Parathyroid adenoma (tissue), 2 donors: ENCODE results near the gene NHS.

Source experiments
- H2AFZ ChIP-seq: fragments of 300-600 bp; sonication (generic); one replicate; pipeline ENCODE4 v1.7.0; 2017; ENCODE audit warnings: antibody characterized with exemption, mild to moderate bottlenecking
- H3K27ac ChIP-seq: fragments of 300-600 bp; sonication (generic); one replicate; pipeline ENCODE4 v1.7.0; 2017
- H3K27me3 ChIP-seq: fragments of 300-600 bp; sonication (generic); one replicate; pipeline ENCODE4 v1.7.0; 2017; ENCODE audit warnings: low read length; ENCODE audit not compliant: control insufficient read depth, insufficient read depth
- H3K36me3 ChIP-seq: fragments of 300-600 bp; sonication (generic); one replicate; pipeline ENCODE4 v1.7.0; 2017; ENCODE audit warnings: low read length; ENCODE audit not compliant: control insufficient read depth, insufficient read depth
- H3K4me1 ChIP-seq: fragments of 300-600 bp; sonication (generic); one replicate; pipeline ENCODE4 v1.7.0; 2017; ENCODE audit warnings: control low read depth
- H3K4me2 ChIP-seq: fragments of 300-600 bp; sonication (generic); one replicate; pipeline ENCODE4 v1.7.0; 2017; ENCODE audit warnings: low read length
- H3K4me3 ChIP-seq: fragments of 300-600 bp; sonication (generic); one replicate; pipeline ENCODE4 v1.7.0; 2017; ENCODE audit warnings: low read depth, low read length
- H3K79me2 ChIP-seq: fragments of 300-600 bp; sonication (generic); one replicate; pipeline ENCODE4 v1.7.0; 2017; ENCODE audit warnings: control low read depth
- H3K9ac ChIP-seq: fragments of 300-600 bp; sonication (generic); one replicate; pipeline ENCODE4 v1.7.0; 2017; ENCODE audit warnings: mild to moderate bottlenecking
- H3K9me3 ChIP-seq: fragments of 300-600 bp; sonication (generic); one replicate; pipeline ENCODE4 v1.7.0; 2017; ENCODE audit warnings: low read length; ENCODE audit not compliant: control insufficient read depth
- TF ChIP-seq, protein P1 (sequence below): fragments of 300-600 bp; sonication (generic); IDR thresholded peaks from one replicate; pipeline ENCODE4 v1.7.0; 2017; ENCODE audit warnings: antibody characterized with exemption, mild to moderate bottlenecking
- donor health status: primary hyperparathyroidism.

Gene NHS

DNA sequence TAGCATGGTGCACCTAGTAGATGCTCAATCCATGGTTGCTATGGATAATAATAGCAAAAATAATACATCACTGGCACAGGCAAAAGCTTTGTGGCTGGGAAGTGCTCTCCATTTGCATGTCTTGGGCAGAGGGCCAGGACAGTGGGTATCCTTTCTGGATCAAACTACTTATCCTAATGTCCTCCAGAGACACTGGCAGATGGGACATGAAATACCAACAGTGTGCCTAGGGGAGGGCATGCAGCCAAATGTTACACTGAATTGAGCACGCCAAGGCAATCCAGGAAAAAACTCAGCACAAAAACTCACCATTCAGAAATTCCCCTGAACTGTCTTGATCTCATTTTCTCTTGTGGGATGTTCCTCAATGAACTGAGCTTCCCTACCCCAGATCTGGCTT is 263.7 kb downstream of the NHS start:
- H3K27me3 ChIP-seq: no peaks in the 10 kb centered on the region
- peaks cover 2% of the 10 kb centered on the region for H3K4me1 ChIP-seq
- no peak overlapping the region for H3K9ac ChIP-seq
- H3K4me2 ChIP-seq: no peak overlapping the region
- H3K27ac ChIP-seq: no peak overlapping the region
- H3K36me3 ChIP-seq: no peaks in the 10 kb centered on the region
- no peaks in the 10 kb centered on the region for H3K79me2 ChIP-seq
- no peak overlapping the region for H2AFZ ChIP-seq
- no peak overlapping the region for H3K4me3 ChIP-seq
- TF ChIP-seq, protein P1, sequence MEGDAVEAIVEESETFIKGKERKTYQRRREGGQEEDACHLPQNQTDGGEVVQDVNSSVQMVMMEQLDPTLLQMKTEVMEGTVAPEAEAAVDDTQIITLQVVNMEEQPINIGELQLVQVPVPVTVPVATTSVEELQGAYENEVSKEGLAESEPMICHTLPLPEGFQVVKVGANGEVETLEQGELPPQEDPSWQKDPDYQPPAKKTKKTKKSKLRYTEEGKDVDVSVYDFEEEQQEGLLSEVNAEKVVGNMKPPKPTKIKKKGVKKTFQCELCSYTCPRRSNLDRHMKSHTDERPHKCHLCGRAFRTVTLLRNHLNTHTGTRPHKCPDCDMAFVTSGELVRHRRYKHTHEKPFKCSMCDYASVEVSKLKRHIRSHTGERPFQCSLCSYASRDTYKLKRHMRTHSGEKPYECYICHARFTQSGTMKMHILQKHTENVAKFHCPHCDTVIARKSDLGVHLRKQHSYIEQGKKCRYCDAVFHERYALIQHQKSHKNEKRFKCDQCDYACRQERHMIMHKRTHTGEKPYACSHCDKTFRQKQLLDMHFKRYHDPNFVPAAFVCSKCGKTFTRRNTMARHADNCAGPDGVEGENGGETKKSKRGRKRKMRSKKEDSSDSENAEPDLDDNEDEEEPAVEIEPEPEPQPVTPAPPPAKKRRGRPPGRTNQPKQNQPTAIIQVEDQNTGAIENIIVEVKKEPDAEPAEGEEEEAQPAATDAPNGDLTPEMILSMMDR: no peak
- H3K9me3 ChIP-seq: no peaks in the 10 kb centered on the region

DNA sequence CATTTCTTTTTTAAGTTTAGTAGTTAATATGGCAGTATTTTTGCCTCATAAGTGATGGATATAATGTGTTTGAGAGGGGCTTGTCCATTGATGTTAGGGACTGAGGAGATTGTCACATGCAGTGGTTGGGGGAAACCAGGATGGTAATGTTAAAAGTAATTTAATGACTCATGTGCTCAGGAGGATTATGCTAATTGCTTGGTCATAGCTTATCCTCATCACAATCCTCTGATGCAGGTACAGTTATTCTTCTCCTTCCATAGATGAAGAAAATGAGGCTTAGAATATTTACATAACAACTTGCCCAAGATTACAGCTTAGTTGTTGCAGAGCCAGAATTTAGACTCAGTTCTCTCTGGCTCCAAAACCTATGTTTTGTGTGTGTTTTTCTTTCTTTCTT is 267.9 kb downstream of the NHS start:
- Histone ChIP-seq H3K79me2 (peaks cover 2% of the 10 kb centered on the region), H3K4me1 (no peaks in the 10 kb centered on the region), H3K27me3 (no peaks in the 10 kb centered on the region), H3K9me3 (no peaks in the 10 kb centered on the region), H3K27ac (no peak overlapping the region), H3K9ac (no peak overlapping the region), H3K4me2 (no peak overlapping the region), H3K36me3 (no peaks in the 10 kb centered on the region), H3K4me3 (no peak overlapping the region), H2AFZ (no peak overlapping the region)
- TF ChIP-seq, protein P1: no peak

DNA sequence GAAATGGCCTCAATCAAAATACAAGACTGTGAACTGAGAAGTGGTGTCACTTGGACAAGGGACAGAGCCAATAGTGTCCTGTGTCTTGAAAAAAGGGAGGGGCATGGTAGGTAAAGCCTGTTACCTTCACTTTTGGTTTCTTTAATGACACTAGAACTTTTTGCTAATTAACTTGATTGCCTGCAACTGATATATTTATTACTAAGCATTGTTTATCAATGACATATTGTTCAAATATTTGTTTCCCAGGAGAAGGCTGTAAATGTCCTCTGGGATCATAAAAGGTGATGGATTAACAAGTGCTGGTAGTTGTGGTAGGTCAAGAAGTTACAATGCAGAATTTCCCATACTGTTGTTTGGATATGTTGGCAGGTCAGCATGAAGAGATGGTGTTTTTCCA is 268.5 kb downstream of the NHS start:
- Histone ChIP-seq H3K27me3 (no peaks in the 10 kb centered on the region), H3K4me2 (no peak overlapping the region), H3K4me3 (no peak overlapping the region), H3K9ac (no peak overlapping the region), H3K9me3 (no peaks in the 10 kb centered on the region), H2AFZ (no peak overlapping the region), H3K27ac (no peak overlapping the region), H3K4me1 (no peaks in the 10 kb centered on the region), H3K36me3 (no peaks in the 10 kb centered on the region), H3K79me2 (peaks cover 2% of the 10 kb centered on the region)
- TF ChIP-seq, protein P1: no peak

DNA sequence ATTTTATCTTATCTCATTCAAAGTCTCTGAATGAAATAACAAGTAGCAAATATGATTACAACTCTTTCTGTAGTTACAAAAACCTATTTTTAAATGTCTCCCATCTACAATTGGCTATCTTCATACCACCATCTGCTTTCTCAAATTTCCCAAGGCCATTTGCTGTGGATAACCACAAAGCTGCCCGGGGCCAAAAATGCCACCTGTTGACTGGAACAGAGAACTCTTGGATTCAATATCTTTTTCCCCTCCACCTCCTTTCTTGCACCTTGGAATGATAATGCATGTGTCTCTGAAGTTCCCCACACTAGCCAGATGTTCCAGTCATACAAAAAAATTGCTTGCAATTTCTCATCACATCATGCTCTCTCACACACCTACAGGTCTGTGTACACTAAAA is 269.0 kb downstream of the NHS start:
- Histone ChIP-seq H3K4me3 (no peak overlapping the region), H3K4me2 (no peak overlapping the region), H3K36me3 (no peaks in the 10 kb centered on the region), H3K4me1 (no peaks in the 10 kb centered on the region), H3K27me3 (no peaks in the 10 kb centered on the region), H3K27ac (no peak overlapping the region), H2AFZ (no peak overlapping the region), H3K9me3 (no peaks in the 10 kb centered on the region), H3K79me2 (peaks cover 2% of the 10 kb centered on the region), H3K9ac (no peak overlapping the region)
- TF ChIP-seq, protein P1: no peak

DNA sequence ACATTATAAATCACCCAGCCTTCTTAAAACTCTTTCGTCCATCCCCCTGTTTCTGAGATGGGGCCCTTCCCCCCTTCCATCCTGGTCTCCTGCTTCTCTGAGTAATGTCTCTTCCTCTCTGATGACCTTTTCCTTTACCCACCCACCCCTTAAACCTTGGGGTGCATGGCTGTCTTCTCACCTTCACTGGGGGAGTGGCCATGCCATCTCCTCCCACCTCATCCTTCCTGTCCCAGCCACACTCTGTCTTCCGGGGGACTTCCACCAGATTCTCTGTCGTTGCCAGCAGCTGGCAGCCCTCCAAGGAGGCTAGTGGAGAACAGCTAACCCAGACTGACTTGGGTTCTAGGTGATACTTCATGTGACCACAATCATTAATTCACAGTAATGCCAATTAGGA is 279.1 kb downstream of the NHS start:
- H3K4me1 ChIP-seq: no peaks in the 10 kb centered on the region
- no peaks in the 10 kb centered on the region for H3K27me3 ChIP-seq
- H3K9ac ChIP-seq: no peak overlapping the region
- H2AFZ ChIP-seq: no peak overlapping the region
- no peaks in the 10 kb centered on the region for H3K9me3 ChIP-seq
- H3K4me2 ChIP-seq: no peak overlapping the region
- no peaks in the 10 kb centered on the region for H3K36me3 ChIP-seq
- H3K4me3 ChIP-seq: no peak overlapping the region
- H3K27ac ChIP-seq: no peak overlapping the region
- TF ChIP-seq, protein P1: no peak
- no peaks in the 10 kb centered on the region for H3K79me2 ChIP-seq
